ENCODE measurements around the gene RIC1.
"Not testable (repeated sequence)": the region's sequence is repeated elsewhere in the genome, so short reads cannot be mapped to it uniquely, and the experiment has no call there.

Gene RIC1

GRCh38 chr9:5743109-5743508, 114.2 kb downstream of the RIC1 start:
- DNase-seq, result no peak

DNA sequence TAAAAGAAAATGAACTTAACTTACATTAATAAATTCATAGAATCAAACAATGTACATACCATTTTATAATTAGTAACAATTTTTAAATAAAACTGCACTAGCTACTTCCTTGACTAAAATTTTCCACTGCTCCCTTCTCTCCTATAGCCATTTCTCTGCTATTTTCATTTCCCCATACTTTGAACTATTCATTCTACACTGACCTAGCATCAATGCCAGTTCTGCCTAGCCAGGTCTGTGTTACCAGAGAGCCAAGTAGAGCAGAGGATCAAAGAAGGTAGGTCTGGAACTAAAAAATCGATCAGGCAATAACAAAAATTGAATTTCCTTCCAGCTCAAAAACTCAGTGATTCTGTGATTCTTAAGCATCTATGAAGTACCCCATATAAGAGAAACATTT, 119.5 kb downstream of the RIC1 start:
- DNase-seq, result no peak

- no peak for DNase-seq
These were observed 120.4 kb downstream of the RIC1 start for GRCh38 chr9:5749306-5749705.

DNA sequence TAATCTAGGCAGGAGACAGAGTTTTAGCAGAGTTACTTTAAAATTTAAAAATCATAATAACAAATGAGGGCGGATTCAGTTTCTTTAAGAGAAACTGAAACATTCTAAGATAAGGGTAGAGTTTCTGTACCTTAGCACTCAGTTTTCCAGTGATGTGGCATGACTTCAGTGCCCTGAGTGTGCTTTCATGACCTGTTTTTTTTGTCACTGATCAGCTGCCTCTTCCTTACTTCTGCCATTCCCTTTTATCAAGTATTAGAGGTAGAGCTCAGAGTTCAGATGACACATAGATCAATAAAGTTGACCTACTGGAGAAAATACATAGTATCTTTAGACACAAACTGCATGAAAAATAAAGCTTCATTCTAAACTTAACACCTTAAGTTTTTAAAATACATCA, 121.7 kb downstream of the RIC1 start:
- no peak for DNase-seq

DNA sequence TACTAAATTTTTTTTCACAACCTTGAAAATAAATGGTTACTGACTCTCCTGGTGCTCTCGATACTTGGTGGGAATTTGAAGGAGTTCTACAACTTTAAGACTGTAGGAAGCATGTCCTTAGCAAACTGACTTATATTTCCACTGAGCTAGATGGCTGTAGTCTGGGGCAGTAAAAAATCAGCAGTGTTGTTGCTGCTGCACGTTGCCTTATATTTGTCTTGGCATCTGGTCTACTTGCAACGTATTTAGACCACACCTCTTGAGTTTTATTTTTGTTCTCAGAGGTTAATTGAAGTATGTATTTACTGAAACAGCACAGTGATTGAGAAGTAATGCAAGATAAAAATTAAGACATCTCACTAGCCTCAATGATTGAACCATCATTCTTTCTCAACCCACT, 127.7 kb downstream of the RIC1 start:
- no peak for DNase-seq

DNA sequence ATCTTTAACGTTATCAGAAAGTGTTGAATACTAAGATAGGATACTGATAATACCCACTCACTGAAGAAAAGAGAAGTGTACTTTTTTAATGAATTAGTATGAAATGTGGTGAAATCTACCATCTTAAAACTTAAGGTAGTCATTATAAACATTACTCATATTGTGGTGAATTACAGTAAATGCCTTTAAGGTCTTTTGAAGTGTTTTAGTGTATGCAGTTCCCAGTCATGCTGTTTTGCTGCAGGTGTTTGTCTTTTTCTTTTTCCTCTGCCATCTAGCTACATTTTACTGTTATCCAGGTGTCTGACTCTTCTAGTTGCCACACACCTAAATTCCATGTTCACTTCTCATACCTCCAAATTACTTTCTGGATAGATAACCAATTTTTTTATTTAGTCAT, 131.4 kb downstream of the RIC1 start:
- no peak for DNase-seq

GRCh38 chr9:5762421-5762820, 133.5 kb downstream of the RIC1 start:
- no peak for DNase-seq

GRCh38 chr9:5764130-5764868, 135.4 kb downstream of the RIC1 start:
- DNase-seq, result no peak

DNA sequence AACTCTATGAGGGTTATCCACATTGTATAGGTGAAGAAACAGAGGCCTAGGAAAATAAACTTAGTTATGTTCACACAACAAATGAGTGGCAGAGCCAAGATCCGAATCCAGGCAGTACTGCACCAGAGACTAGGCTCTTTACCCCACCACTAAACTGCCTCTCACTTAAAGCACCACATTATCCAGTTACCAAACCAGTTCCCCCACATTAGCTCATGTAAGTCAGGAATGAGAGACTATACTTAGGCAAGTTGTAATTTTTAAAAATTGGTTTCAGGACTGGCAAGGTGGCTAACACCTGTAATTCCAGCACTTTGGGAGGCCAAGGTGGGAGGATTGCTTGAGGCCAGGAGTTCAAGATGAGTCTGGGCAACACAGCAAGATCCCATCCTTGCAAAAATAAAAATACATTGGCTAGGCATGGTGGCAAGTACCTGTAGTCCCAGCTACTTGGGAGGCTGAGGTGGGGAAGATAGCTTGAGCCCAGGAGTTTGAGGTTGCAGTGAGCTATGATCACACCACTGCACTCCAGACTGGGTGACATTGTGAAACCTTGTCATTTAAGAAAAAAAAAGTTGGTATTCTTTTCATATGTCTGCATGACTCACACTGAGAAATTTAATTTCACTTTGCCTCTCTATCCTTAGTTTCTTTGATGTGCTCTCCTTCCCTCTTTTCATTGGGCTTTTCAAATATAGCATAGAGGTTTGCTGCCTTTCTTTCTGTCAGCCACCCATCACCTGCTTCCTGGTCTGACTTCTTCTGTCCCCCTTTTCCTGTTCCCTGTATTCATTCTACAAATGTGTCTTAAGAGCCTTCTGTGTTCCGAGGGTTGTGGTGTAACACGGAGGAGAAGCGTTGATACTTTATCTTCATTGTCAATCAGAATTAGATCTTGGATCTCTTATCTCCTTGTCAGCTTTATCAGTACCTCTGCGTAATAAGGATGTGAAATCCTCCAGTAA, 139.3 kb downstream of the RIC1 start:
- DNase-seq, result no peak

GRCh38 chr9:5773324-5773999, 144.6 kb downstream of the RIC1 start:
- DNase-seq, result no peak

DNA sequence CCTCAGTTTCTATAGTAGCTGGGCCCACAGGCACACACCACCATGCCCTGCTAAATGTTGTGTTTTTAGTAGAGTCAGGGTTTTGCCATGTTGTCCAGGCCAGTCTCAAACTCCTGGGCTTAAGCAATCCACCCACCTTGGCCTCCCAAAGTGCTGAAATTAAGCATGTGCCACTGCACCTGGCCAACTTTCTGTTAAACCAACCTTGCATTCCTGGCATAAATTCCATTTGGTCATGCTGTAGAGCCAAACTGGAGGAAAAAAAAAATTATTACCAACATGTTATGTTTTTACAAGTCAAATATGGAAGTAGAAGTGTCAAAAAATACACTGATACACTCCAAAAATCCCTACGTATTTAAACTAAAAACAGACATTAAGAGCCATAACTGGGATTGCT, 149.9 kb downstream of the RIC1 start:
- no peak for DNase-seq

DNA sequence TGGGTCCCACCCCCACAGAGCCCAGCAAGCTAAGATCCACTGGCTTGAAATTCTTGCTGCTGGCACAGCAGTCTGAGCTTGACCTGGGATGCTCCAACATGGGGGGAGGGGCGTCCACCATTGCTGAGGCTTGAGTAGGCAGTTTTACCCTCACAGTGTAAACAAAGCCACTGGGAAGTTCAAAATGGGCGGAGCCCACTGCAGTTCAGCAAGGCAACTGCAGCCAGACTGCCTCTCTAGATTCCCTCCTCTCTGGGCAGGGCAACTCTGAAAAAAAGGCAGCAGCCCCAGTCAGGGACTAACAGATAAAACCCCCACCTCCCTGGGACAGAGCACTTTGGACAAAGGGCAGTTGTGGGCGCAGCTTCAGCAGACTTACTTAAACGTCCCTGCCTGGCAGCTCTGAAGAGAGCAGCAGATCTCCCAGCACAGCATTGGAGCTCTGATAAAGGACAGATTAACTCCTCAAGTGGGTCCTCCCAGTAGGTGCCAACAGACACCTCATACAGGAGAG, 150.9 kb downstream of the RIC1 start:
- not testable (repeated sequence) for DNase-seq

DNA sequence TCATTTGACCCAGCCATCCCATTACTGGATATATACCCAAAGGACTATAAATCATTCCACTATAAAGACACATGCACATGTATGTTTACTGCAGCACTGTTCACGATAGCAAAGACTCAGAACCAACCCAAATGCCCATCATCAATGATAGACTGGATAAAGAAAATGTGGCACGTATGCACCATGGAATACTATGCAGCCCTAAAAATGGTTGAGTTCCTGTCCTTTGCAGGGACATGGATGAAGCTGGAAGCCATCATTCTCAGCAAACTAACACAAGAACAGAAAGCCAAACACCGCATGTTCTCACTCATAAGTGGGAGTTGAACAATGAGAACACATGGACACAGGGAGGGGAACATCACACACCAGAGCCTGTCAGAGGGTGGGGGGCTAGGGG, 154.5 kb downstream of the RIC1 start:
- DNase-seq, result not testable (repeated sequence)

DNA sequence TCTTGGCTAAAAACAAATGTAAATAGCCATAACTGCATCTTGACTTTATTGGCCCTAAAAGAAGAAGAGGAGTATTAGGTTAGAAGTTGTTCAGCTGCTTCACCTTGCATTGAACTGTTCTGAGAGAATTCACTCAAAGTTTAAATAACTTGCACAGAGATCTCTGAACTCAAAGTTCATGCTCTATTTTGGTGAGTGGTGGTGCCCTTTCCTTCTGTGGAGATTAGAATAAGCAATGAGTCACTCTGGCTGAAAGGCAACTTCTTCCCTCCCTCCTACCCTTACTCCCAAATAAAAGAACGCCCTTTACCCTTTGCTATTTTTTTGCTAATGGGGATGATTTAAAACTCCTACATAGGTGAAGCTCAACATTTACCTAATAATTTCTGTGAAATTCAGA, 155.1 kb downstream of the RIC1 start:
- no peak for DNase-seq

- no peak for DNase-seq
These were observed 155.8 kb downstream of the RIC1 start for GRCh38 chr9:5784526-5785315.

DNA sequence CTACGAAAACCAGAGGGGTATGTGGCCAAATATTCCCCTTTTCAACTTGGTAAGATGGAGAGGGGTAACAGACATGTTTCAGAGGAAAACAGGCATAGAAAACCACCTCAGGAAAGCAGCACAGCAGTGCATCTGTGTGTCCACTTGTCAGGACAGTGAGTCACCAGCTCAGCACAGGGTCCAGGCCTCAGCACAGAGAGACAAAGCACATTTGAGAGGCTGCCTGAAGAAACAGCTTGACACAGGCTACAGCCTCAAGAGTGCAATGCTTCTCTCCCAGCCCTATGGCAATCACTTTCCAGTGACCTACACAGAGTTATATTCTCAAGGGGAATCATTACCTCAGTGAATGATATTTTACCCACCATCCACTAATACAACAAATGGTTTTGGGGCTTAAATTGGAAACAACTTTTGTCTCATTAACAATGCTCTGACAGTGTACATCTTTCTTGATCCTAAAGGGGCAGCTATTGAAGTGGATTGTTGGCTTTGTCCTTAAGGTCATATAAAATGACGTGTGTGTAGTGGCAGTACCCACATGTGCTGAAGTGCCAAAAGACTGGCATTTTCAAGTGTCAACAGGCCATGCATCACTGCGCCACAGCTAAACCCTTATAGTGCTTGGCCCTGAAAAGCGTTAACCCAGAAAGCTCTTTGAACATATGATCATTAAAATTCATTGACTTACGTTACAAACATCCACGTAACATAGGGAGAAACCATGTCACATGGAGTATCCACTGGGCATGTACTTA, 157.6 kb downstream of the RIC1 start:
- DNase-seq, result no peak

DNA sequence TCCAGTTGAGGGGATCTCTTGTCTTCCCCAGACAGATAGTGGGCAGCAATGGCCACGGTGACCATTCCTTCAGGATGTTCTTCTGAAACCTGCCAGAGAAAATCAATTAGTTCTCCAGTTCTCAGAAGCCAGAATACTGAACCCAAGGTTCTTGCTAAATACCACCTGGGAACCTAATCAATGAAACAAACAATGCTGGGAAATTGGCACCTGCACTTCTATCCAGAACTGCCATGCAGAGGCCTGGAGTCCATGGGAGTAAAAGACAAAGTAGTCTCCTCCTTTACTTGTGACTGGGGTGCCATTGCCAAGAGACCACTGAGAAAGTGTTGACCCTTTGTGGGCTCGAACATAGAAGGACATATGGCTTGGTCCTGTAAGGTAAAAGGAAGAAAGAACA, 158.3 kb downstream of the RIC1 start:
- DNase-seq, result no peak

DNA sequence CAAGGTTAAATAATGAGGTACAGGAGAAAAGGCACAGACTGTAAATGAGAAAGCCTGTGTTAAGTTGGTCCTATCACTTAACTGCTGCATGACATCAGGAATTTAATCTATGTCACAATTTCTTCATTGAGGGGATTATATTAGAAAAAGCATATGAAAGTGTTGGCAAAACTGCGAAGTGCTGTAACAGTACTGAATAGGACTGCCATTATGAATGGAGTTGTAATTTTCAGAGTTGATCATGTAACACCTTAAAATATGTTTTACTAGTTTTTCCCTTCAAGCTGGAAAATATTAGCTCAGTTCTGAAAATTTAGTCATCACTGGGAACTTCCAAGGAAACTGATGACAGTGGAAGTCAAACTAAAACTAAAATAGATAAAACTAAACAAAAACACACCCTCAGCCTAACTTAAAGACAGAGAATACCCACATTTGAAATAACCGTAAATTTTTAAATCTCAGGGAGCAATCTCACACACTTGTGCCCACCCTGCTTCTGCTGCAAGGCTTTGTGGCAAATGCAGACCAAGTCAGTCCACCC, 158.9 kb downstream of the RIC1 start:
- no peak for DNase-seq

DNA sequence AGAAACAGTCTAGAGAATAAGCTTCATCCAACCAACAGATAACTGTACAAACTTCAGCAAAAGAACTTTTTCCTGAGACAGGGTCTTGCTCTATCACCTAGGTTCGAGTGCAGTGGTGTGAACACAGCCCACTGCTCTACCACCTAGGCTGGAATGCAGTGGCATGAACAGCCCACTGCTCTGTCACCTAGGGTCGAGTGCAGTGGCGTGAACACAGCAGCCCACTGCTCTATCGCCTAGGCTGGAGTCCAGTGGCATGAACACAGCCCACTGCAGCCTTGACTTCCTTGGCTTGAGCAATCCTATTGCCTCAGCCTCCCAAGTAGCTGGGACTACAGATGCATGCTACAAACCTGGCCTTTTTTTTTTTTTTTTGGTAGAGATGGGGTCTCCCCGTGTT, 160.6 kb downstream of the RIC1 start:
- DNase-seq, result no peak

DNA sequence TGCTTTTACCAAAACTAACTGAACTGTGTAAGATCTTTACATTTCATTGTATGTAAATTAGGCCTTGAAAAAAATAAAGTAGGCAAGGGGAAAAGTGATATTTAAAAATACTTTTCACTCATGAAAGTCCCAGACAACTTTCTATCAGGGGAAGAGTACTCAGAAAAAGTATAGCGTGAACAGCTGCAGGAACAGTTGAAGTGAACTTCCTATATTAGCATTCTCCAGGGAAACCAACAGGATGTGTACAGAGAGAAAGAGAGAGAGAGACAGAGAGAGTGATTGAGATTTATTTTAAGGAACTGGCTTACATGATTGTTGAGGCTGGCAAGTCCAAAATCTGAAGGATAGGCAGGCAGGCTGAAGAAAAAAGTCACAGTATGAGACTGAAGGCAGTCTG, 162.0 kb downstream of the RIC1 start:
- DNase-seq, result no peak

DNA sequence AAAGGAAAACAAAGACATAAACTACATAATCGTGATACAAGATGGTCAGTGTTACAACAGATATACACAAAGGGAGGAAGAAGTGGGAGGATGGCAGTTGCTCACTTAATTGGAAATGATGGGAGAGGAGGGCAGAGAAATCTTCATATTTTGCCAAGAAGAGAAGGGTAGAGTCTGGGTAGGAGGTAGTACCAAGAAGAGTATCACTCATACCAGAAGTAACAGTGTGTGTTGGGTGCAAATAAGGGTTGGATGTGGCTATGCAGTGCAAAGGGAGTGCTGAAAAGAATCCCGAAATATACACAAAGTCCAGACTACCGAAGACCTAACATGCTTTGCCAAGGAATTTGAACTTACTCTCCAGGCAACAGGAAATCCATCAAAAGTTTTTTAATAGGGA, 163.0 kb downstream of the RIC1 start:
- DNase-seq, result no peak

DNA sequence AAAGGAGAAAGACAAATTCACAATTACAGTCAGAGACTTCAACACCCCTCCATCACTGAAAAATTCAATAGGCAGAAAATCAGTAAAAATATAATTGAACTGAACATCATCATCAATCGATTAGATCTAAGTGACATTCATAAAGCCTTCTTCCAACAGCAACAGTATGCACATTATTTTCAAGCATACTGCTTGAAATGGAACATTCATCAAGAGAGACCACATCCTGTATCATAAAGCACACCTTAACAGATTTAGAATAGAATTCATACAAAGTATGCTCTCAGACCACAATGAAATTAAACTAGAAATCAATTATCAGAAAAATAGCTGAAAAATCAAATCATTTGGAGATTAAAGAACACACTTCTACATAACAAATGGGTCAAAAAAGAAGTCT, 164.9 kb downstream of the RIC1 start:
- DNase-seq, result no peak
